Liver (tissue), 9 donors: ENCODE results near the gene EID2B. TPM values are rescaled to one million over a fixed set of nuclear protein-coding genes. Genes with fewer than 3 reads are reported as not detected.

Experiments used
- DNase-seq: peaks from one replicate; pipeline ENCODE4 v3.0.0-alpha.2; 2017; ENCODE audit warnings: low spot score
- H3K27ac ChIP-seq, 2 donors: one replicate each; pipeline ENCODE4 v1.7.0; 2013; ENCODE audit warnings: inconsistent platforms in 2 of 2, low read length in 2 of 2, control low read depth in 1 of 2, low read depth in 1 of 2, mild to moderate bottlenecking in 1 of 2
- H3K27me3 ChIP-seq, 4 donors: one replicate each; pipeline versions ENCODE4 v1.6.1 to v1.7.0; 2013; ENCODE audit warnings: low read length in 3 of 4, inconsistent platforms in 1 of 4, mild to moderate bottlenecking in 1 of 4, moderate library complexity in 1 of 4; ENCODE audit not compliant: control insufficient read depth in 4 of 4, insufficient read depth in 4 of 4
- H3K36me3 ChIP-seq, 4 donors: one replicate each; pipeline versions ENCODE4 v1.6.1 to v1.7.0; 2013; ENCODE audit warnings: low read length in 3 of 4, mild to moderate bottlenecking in 3 of 4, low read depth in 1 of 4, moderate library complexity in 1 of 4; ENCODE audit not compliant: control insufficient read depth in 4 of 4, insufficient read depth in 3 of 4
- H3K4me1 ChIP-seq, 4 donors: one replicate each; pipeline versions ENCODE4 v1.6.1 to v1.7.0; 2013; ENCODE audit warnings: low read length in 3 of 4, mild to moderate bottlenecking in 3 of 4, moderate library complexity in 1 of 4; ENCODE audit not compliant: control insufficient read depth in 4 of 4, insufficient read depth in 4 of 4
- H3K4me3 ChIP-seq, 3 donors: one replicate each; pipeline versions ENCODE4 v1.6.1 to v1.7.0; 2013; ENCODE audit warnings: low read length in 3 of 3, control low read depth in 1 of 3, low read depth in 1 of 3, mild to moderate bottlenecking in 1 of 3
- H3K9ac ChIP-seq, 2 donors: one replicate each; pipeline ENCODE4 v1.7.0; 2013; ENCODE audit warnings: low read length in 2 of 2, mild to moderate bottlenecking in 2 of 2, moderate library complexity in 2 of 2, control low read depth in 1 of 2, low read depth in 1 of 2
- H3K9me3 ChIP-seq, 4 donors: one replicate each; pipeline versions ENCODE4 v1.6.1 to v1.7.0; 2013; ENCODE audit warnings: low read length in 3 of 4; ENCODE audit not compliant: control insufficient read depth in 4 of 4
- FOXA1 ChIP-seq: IDR thresholded peaks from 2 replicates; pipeline ENCODE4 v1.6.1; 2016; ENCODE audit warnings: antibody characterized with exemption
- HNF4A ChIP-seq, 2 donors: conservative IDR thresholded peaks; 2 replicates each; pipeline ENCODE4 v1.6.1; 2016; ENCODE audit warnings: antibody characterized with exemption in 2 of 2, mild to moderate bottlenecking in 2 of 2
- HNF4G ChIP-seq: IDR thresholded peaks from 2 replicates; pipeline ENCODE4 v1.6.1; 2016; ENCODE audit warnings: antibody characterized with exemption
- JUND ChIP-seq, 2 donors: IDR thresholded peaks; 2 replicates each; pipeline ENCODE4 v1.6.1; 2016; ENCODE audit warnings: antibody characterized with exemption in 2 of 2
- RAD21 ChIP-seq, 2 donors: IDR thresholded peaks; 2 replicates each; pipeline ENCODE4 v1.6.1; 2016; ENCODE audit warnings: antibody characterized with exemption in 2 of 2, mild to moderate bottlenecking in 2 of 2
- RXRA ChIP-seq, 2 donors: IDR thresholded peaks; 2 replicates each; pipeline ENCODE4 v1.6.1; 2017 to 2018; ENCODE audit warnings: antibody characterized with exemption in 2 of 2, mild to moderate bottlenecking in 1 of 2
- SP1 ChIP-seq: IDR thresholded peaks from 2 replicates; pipeline ENCODE4 v1.6.1; 2018; ENCODE audit warnings: antibody characterized with exemption, mild to moderate bottlenecking
- TAF1 ChIP-seq: conservative IDR thresholded peaks from 2 replicates; pipeline ENCODE4 v1.6.1; 2016; ENCODE audit warnings: antibody characterized with exemption, mild to moderate bottlenecking
- YY1 ChIP-seq: IDR thresholded peaks from 2 replicates; pipeline ENCODE4 v1.6.1; 2016; ENCODE audit warnings: antibody characterized with exemption, mild to moderate bottlenecking
- WGBS: extraction: QIAGEN DNeasy Blood & Tissue Kit; methylation state at CpG from one replicate; pipeline ENCODE4 v1.1.7; 2013; 5-methylcytosine and 5-hydroxymethylcytosine counted together
- polyA plus RNA-seq, 2 donors: library from polyadenylated mRNA; stranded (reverse) in 1 of 2; unstranded in 1 of 2; fragments of 200-250 nt in 1 of 2; fragments of >200 nt in 1 of 2; fragmentation: Nextera tagmentation in 1 of 2; extraction: Ambion mirVana in 1 of 2; gene quantifications; one replicate each; pipeline versions ENCODE4 v1.2.1 to v1.2.3, GENCODE V29; 2013 to 2015
- total RNA-seq, 2 donors: library from RNA; depleted of rRNA; stranded (reverse); fragments of >200 nt; gene quantifications; one replicate each; pipeline ENCODE4 v1.2.3, GENCODE V29; 2014
- TF ChIP-seq, protein P1 (sequence below): fragments of 150-350 bp; IDR thresholded peaks from 2 replicates; pipeline ENCODE4 v1.5.1; 2017; ENCODE audit warnings: improper control_type of control experiment, low read depth, low read length; ENCODE audit not compliant: missing input control
- TF ChIP-seq, protein P2 (sequence below): IDR thresholded peaks from 2 replicates; pipeline ENCODE4 v1.6.1; 2016; ENCODE audit warnings: antibody characterized with exemption
- TF ChIP-seq, protein P3 (sequence below): IDR thresholded peaks from 2 replicates; pipeline ENCODE4 v1.6.1; 2016; ENCODE audit warnings: antibody characterized with exemption
- TF ChIP-seq, protein P4 (sequence below): IDR thresholded peaks from 2 replicates; pipeline ENCODE4 v1.6.1; 2016; ENCODE audit warnings: antibody characterized with exemption
- donor health status: healthy.
- donor health status: healthy.
- donor health status: healthy.
- donor health status: healthy.
- donor health status: healthy.

EID2B gene
- total and polyA plus RNA-seq, 4 donors = 0.38 to 1.4 (median 1.1) TPM

DNA sequence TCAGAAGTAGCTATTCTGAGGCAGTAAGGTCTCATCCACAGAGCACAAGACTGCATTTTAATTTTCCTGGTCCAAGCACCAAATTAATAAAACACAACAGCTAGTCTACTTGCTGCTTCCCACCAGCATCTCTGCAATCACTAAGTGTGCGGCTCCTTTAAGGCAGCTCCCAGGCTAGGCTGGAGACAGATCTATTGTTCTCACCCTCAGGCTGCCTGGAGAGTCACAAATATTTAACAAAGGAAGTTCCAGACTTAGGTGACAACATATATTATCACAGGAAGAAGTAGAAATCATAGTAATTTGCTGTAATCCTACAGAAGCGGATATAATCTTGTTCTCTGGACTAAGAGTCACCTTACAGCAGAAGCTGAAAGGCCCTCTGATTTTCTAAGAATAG, 9.6 kb upstream of the EID2B start:
- no peak overlapping the region for H3K27ac ChIP-seq
- H3K9ac ChIP-seq = no peak overlapping the region
- no peak overlapping the region for H3K4me3 ChIP-seq
- 58% methylated on average over 2 of the region's 2 CpGs for WGBS
- H3K4me1 ChIP-seq = peaks cover 0 to 16% (median 9%) of the 10 kb centered on the region in 4 donors
- no peak for DNase-seq
- TF ChIP-seq, protein P1, sequence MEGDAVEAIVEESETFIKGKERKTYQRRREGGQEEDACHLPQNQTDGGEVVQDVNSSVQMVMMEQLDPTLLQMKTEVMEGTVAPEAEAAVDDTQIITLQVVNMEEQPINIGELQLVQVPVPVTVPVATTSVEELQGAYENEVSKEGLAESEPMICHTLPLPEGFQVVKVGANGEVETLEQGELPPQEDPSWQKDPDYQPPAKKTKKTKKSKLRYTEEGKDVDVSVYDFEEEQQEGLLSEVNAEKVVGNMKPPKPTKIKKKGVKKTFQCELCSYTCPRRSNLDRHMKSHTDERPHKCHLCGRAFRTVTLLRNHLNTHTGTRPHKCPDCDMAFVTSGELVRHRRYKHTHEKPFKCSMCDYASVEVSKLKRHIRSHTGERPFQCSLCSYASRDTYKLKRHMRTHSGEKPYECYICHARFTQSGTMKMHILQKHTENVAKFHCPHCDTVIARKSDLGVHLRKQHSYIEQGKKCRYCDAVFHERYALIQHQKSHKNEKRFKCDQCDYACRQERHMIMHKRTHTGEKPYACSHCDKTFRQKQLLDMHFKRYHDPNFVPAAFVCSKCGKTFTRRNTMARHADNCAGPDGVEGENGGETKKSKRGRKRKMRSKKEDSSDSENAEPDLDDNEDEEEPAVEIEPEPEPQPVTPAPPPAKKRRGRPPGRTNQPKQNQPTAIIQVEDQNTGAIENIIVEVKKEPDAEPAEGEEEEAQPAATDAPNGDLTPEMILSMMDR = no peak
- TF ChIP-seq JUND (IDR thresholded peaks at IDR 0.05) = no peak
- no peak for TF ChIP-seq HNF4G
- TF ChIP-seq HNF4A (conservative IDR thresholded peaks at IDR 0.05) = no peak
- no peak for TF ChIP-seq RAD21 (IDR thresholded peaks at IDR 0.05)
- TF ChIP-seq, protein P2, sequence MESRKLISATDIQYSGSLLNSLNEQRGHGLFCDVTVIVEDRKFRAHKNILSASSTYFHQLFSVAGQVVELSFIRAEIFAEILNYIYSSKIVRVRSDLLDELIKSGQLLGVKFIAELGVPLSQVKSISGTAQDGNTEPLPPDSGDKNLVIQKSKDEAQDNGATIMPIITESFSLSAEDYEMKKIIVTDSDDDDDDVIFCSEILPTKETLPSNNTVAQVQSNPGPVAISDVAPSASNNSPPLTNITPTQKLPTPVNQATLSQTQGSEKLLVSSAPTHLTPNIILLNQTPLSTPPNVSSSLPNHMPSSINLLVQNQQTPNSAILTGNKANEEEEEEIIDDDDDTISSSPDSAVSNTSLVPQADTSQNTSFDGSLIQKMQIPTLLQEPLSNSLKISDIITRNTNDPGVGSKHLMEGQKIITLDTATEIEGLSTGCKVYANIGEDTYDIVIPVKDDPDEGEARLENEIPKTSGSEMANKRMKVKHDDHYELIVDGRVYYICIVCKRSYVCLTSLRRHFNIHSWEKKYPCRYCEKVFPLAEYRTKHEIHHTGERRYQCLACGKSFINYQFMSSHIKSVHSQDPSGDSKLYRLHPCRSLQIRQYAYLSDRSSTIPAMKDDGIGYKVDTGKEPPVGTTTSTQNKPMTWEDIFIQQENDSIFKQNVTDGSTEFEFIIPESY = no peak
- TF ChIP-seq TAF1 = no peak
- TF ChIP-seq RXRA (IDR thresholded peaks at IDR 0.05) = no peak
- TF ChIP-seq, protein P3, sequence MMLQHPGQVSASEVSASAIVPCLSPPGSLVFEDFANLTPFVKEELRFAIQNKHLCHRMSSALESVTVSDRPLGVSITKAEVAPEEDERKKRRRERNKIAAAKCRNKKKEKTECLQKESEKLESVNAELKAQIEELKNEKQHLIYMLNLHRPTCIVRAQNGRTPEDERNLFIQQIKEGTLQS = no peak
- no peak for TF ChIP-seq YY1
- TF ChIP-seq FOXA1 = no peak
- no peak for TF ChIP-seq SP1
- TF ChIP-seq, protein P4, sequence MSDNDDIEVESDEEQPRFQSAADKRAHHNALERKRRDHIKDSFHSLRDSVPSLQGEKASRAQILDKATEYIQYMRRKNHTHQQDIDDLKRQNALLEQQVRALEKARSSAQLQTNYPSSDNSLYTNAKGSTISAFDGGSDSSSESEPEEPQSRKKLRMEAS = no peak
- no peaks in the 10 kb centered on the region for H3K9me3 ChIP-seq
- no peaks in the 10 kb centered on the region for H3K36me3 ChIP-seq
- no peaks in the 10 kb centered on the region for H3K27me3 ChIP-seq

DNA sequence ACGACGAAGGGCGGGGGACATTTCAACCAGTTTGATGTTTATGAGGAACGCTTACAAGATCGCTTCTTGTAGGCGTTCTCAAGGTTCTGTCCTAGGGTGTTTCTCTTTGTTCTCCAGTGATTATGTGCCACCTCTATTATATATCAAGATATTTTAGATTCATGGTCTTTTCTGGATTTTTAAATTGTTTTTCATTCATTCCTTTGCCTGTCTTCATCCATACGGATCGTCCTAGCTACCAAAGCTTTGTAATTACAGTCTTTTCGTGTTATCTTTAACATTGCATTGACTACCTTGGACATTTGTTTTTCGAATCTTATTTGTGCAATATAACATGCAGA, 7.7 kb upstream of the EID2B start:
- Histone ChIP-seq H3K9me3 (no peaks in the 10 kb centered on the region), H3K9ac (no peak overlapping the region), H3K4me1 (peaks cover 0 to 16% (median 9%) of the 10 kb centered on the region in 4 donors), H3K27me3 (no peaks in the 10 kb centered on the region), H3K4me3 (no peak overlapping the region), H3K36me3 (no peaks in the 10 kb centered on the region), H3K27ac (no peak overlapping the region)
- 7% methylated on average over 10 of the region's 10 CpGs for WGBS
- TF ChIP-seq JUND (IDR thresholded peaks at IDR 0.05) = no peak
- TF ChIP-seq, protein P2 = no peak
- no peak for TF ChIP-seq YY1
- peak in 1 of 2 donors; percentile 2 for TF ChIP-seq RXRA (IDR thresholded peaks at IDR 0.05)
- peak; percentile 6 for TF ChIP-seq SP1
- no peak for DNase-seq
